GM23338 (cell line): ENCODE measurements around the gene BCAP29. TPM values are rescaled to one million over a fixed set of nuclear protein-coding genes. Genes with fewer than 3 reads are reported as not detected.

Experiments
- ATAC-seq: fragments of 200-7000 bp; cut with Tn5 transposase; 3 replicates; pipeline ENCODE4 v1.9.1; 2020
- DNase-seq: peaks from one replicate; pipeline ENCODE4 v3.0.0-alpha.2; 2015; ENCODE audit warnings: low spot score
- H2AFZ ChIP-seq: fragments of 200-600 bp; sonication (generic); 2 replicates; pipeline ENCODE4 v1.8.0; 2016; ENCODE audit warnings: antibody characterized with exemption, mild to moderate bottlenecking, moderate library complexity
- H3F3A ChIP-seq: fragments of 200-600 bp; sonication (generic); replicated peaks from 2 replicates; pipeline ENCODE4 v1.8.0; 2017; ENCODE audit warnings: antibody characterized with exemption, mixed run types, low read depth
- H3K27ac ChIP-seq: fragments of 200-600 bp; sonication (generic); 2 replicates; pipeline ENCODE4 v1.6.1; 2016; ENCODE audit warnings: low read depth
- H3K27me3 ChIP-seq: fragments of 200-600 bp; sonication (generic); 2 replicates; pipeline ENCODE4 v1.8.0; 2016; ENCODE audit warnings: mild to moderate bottlenecking, mixed run types, moderate library complexity; ENCODE audit not compliant: insufficient read depth
- H3K36me3 ChIP-seq: fragments of 200-600 bp; sonication (generic); 2 replicates; pipeline ENCODE4 v1.8.0; 2016; ENCODE audit warnings: mild to moderate bottlenecking; ENCODE audit not compliant: insufficient read depth
- H3K4me1 ChIP-seq: fragments of 200-600 bp; sonication (generic); 2 replicates; pipeline ENCODE4 v1.8.0; 2016; ENCODE audit warnings: mild to moderate bottlenecking, moderate library complexity; ENCODE audit not compliant: insufficient read depth
- H3K4me2 ChIP-seq: fragments of 200-600 bp; sonication (generic); 2 replicates; pipeline ENCODE4 v1.7.1; 2017; ENCODE audit warnings: mixed run types
- H3K4me3 ChIP-seq: fragments of 200-600 bp; sonication (generic); 2 replicates; pipeline ENCODE4 v1.6.1; 2016; ENCODE audit warnings: mixed run types
- H3K79me2 ChIP-seq: fragments of 200-600 bp; sonication (generic); replicated peaks from 2 replicates; pipeline ENCODE4 v1.8.0; 2017; ENCODE audit warnings: mild to moderate bottlenecking; ENCODE audit not compliant: insufficient read depth
- H3K9me2 ChIP-seq: fragments of 200-600 bp; sonication (generic); 2 replicates; pipeline ENCODE4 v1.8.0; 2017; ENCODE audit not compliant: insufficient read depth
- H4K20me1 ChIP-seq: fragments of 200-600 bp; sonication (generic); replicated peaks from 2 replicates; pipeline ENCODE4 v1.8.0; 2017; ENCODE audit warnings: mild to moderate bottlenecking; ENCODE audit not compliant: insufficient read depth
- H3K27ac Mint-ChIP-seq: 2 replicates; pipeline ENCODE4 v1.8.0; 2020; ENCODE audit warnings: inconsistent platforms, mild to moderate bottlenecking, moderate library complexity, mixed read lengths
- H3K27me3 Mint-ChIP-seq: 3 replicates; pipeline ENCODE4 v1.8.0; 2022; ENCODE audit warnings: low read depth, mild to moderate bottlenecking, moderate library complexity, mixed read lengths, inconsistent platforms; ENCODE audit not compliant: insufficient read depth, poor library complexity
- H3K36me3 Mint-ChIP-seq: 3 replicates; pipeline ENCODE4 v1.8.0; 2021; ENCODE audit warnings: low read depth, mild to moderate bottlenecking, inconsistent platforms, moderate library complexity, mixed read lengths
- H3K4me1 Mint-ChIP-seq: 3 replicates; pipeline ENCODE4 v1.8.0; 2020; ENCODE audit warnings: mild to moderate bottlenecking, inconsistent platforms, mixed read lengths
- H3K4me3 Mint-ChIP-seq: 3 replicates; pipeline ENCODE4 v1.8.0; 2021; ENCODE audit warnings: moderate library complexity, mild to moderate bottlenecking, inconsistent platforms, mixed read lengths
- H3K9me3 Mint-ChIP-seq: 3 replicates; pipeline ENCODE4 v1.8.0; 2020; ENCODE audit warnings: moderate library complexity, mild to moderate bottlenecking, inconsistent platforms, mixed read lengths
- EZH2 ChIP-seq: fragments of 200-600 bp; sonication (generic); IDR thresholded peaks from one replicate; pipeline ENCODE4 v1.8.0; 2017; ENCODE audit warnings: antibody characterized with exemption, mild to moderate bottlenecking, low read depth; ENCODE audit not compliant: unreplicated experiment
- EZH2phosphoT487 ChIP-seq: fragments of 200-600 bp; sonication (generic); IDR thresholded peaks from one replicate; pipeline ENCODE4 v1.8.1; 2018; ENCODE audit warnings: antibody characterized with exemption; ENCODE audit not compliant: unreplicated experiment
- JUNB ChIP-seq: IDR thresholded peaks from one replicate; pipeline ENCODE4 v1.6.1; 2016; ENCODE audit warnings: antibody characterized with exemption; ENCODE audit not compliant: unreplicated experiment
- REST ChIP-seq: IDR thresholded peaks from one replicate; pipeline ENCODE4 v1.6.1; 2018; ENCODE audit warnings: antibody characterized with exemption; ENCODE audit not compliant: unreplicated experiment
- polyA plus RNA-seq: library from polyadenylated mRNA; unstranded; fragments of >200 nt; fragmentation: Nextera tagmentation; extraction: Ambion mirVana; gene quantifications from 2 replicates; pipeline ENCODE4 v1.2.1, GENCODE V29; 2016
- total RNA-seq: library from RNA; depleted of rRNA; stranded (reverse); fragments of >200 nt; shearing (Covaris generic); gene quantifications from 2 replicates; pipeline ENCODE4 v1.2.3, GENCODE V29; 2014
- TF ChIP-seq, protein P1 (sequence below): fragments of 250-450 bp; sonication (Bioruptor Pico); IDR thresholded peaks from 2 replicates; pipeline ENCODE4 v1.5.0; 2020; ENCODE audit warnings: mild to moderate bottlenecking, moderate library complexity
- TF ChIP-seq, protein P2 (sequence below), 2 experiments: fragments of 200-600 bp in 1 of 2; sonication (generic) in 1 of 2; conservative IDR thresholded peaks; 2 replicates each; pipeline versions ENCODE4 v1.5.1 to v1.6.1; 2016 to 2017; ENCODE audit warnings: antibody characterized with exemption in 2 of 2, low read depth in 2 of 2, mild to moderate bottlenecking in 2 of 2, moderate library complexity in 1 of 2
- TF ChIP-seq, protein P3 (sequence below): IDR thresholded peaks from 2 replicates; pipeline ENCODE4 v1.6.1; 2016; ENCODE audit warnings: antibody characterized with exemption

The BCAP29 gene
- total and polyA plus RNA-seq, 2 experiments from 2014 or later: 18.4 to 24.0 TPM

DNA sequence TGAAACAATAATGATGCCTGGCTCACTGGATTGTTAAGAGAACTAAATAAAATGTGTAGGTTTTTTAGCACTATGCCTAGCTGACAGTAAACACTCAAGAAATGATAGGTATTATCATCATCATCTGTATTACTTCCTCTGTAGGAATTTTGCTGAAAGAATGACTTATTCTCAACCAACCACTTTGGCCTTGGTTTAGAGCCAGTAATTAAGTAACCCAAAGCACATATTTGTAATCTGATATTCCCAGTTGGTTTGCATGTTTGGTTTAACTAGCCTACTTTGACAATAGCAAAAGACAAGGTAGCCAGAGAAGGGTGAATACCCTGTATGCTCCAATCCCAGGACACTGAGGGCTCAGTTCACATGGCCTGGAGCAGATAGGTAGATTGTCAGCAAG, 34.4 kb downstream of the BCAP29 start:
- no peak overlapping the region for H3K4me2 ChIP-seq
- H3K4me1 Mint-ChIP-seq: no peaks in the 10 kb centered on the region
- no peak overlapping the region for H3K4me3 Mint-ChIP-seq
- DNase-seq (no peak), ATAC-seq (no peak)
- no peak overlapping the region for H3K27ac ChIP-seq
- H3K79me2 ChIP-seq: no peaks in the 10 kb centered on the region
- H3K4me3 ChIP-seq: no peak overlapping the region
- no peaks in the 10 kb centered on the region for H3K9me2 ChIP-seq
- no peaks in the 10 kb centered on the region for H3K27me3 Mint-ChIP-seq
- H3K4me1 ChIP-seq: no peaks in the 10 kb centered on the region
- H3K27me3 ChIP-seq: no peaks in the 10 kb centered on the region
- TF ChIP-seq, protein P1, sequence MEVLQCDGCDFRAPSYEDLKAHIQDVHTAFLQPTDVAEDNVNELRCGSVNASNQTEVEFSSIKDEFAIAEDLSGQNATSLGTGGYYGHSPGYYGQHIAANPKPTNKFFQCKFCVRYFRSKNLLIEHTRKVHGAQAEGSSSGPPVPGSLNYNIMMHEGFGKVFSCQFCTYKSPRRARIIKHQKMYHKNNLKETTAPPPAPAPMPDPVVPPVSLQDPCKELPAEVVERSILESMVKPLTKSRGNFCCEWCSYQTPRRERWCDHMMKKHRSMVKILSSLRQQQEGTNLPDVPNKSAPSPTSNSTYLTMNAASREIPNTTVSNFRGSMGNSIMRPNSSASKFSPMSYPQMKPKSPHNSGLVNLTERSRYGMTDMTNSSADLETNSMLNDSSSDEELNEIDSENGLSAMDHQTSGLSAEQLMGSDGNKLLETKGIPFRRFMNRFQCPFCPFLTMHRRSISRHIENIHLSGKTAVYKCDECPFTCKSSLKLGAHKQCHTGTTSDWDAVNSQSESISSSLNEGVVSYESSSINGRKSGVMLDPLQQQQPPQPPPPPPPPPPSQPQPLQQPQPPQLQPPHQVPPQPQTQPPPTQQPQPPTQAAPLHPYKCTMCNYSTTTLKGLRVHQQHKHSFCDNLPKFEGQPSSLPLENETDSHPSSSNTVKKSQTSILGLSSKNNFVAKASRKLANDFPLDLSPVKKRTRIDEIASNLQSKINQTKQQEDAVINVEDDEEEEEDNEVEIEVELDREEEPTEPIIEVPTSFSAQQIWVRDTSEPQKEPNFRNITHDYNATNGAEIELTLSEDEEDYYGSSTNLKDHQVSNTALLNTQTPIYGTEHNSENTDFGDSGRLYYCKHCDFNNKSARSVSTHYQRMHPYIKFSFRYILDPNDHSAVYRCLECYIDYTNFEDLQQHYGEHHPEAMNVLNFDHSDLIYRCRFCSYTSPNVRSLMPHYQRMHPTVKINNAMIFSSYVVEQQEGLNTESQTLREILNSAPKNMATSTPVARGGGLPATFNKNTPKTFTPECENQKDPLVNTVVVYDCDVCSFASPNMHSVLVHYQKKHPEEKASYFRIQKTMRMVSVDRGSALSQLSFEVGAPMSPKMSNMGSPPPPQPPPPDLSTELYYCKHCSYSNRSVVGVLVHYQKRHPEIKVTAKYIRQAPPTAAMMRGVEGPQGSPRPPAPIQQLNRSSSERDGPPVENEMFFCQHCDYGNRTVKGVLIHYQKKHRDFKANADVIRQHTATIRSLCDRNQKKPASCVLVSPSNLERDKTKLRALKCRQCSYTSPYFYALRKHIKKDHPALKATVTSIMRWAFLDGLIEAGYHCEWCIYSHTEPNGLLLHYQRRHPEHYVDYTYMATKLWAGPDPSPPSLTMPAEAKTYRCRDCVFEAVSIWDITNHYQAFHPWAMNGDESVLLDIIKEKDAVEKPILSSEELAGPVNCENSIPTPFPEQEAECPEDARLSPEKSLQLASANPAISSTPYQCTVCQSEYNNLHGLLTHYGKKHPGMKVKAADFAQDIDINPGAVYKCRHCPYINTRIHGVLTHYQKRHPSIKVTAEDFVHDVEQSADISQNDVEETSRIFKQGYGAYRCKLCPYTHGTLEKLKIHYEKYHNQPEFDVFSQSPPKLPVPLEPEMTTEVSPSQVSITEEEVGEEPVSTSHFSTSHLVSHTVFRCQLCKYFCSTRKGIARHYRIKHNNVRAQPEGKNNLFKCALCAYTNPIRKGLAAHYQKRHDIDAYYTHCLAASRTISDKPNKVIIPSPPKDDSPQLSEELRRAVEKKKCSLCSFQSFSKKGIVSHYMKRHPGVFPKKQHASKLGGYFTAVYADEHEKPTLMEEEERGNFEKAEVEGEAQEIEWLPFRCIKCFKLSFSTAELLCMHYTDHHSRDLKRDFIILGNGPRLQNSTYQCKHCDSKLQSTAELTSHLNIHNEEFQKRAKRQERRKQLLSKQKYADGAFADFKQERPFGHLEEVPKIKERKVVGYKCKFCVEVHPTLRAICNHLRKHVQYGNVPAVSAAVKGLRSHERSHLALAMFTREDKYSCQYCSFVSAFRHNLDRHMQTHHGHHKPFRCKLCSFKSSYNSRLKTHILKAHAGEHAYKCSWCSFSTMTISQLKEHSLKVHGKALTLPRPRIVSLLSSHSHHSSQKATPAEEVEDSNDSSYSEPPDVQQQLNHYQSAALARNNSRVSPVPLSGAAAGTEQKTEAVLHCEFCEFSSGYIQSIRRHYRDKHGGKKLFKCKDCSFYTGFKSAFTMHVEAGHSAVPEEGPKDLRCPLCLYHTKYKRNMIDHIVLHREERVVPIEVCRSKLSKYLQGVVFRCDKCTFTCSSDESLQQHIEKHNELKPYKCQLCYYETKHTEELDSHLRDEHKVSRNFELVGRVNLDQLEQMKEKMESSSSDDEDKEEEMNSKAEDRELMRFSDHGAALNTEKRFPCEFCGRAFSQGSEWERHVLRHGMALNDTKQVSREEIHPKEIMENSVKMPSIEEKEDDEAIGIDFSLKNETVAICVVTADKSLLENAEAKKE (CRISPR knock-in tag): no peak
- TF ChIP-seq, protein P2, sequence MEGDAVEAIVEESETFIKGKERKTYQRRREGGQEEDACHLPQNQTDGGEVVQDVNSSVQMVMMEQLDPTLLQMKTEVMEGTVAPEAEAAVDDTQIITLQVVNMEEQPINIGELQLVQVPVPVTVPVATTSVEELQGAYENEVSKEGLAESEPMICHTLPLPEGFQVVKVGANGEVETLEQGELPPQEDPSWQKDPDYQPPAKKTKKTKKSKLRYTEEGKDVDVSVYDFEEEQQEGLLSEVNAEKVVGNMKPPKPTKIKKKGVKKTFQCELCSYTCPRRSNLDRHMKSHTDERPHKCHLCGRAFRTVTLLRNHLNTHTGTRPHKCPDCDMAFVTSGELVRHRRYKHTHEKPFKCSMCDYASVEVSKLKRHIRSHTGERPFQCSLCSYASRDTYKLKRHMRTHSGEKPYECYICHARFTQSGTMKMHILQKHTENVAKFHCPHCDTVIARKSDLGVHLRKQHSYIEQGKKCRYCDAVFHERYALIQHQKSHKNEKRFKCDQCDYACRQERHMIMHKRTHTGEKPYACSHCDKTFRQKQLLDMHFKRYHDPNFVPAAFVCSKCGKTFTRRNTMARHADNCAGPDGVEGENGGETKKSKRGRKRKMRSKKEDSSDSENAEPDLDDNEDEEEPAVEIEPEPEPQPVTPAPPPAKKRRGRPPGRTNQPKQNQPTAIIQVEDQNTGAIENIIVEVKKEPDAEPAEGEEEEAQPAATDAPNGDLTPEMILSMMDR (conservative IDR thresholded peaks at IDR 0.05; ENCODE audit: low read depth in 2 of 2): no peak
- no peak for TF ChIP-seq EZH2
- no peak for TF ChIP-seq REST
- no peak for TF ChIP-seq EZH2phosphoT487
- TF ChIP-seq, protein P3, sequence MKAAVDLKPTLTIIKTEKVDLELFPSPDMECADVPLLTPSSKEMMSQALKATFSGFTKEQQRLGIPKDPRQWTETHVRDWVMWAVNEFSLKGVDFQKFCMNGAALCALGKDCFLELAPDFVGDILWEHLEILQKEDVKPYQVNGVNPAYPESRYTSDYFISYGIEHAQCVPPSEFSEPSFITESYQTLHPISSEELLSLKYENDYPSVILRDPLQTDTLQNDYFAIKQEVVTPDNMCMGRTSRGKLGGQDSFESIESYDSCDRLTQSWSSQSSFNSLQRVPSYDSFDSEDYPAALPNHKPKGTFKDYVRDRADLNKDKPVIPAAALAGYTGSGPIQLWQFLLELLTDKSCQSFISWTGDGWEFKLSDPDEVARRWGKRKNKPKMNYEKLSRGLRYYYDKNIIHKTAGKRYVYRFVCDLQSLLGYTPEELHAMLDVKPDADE: no peak
- no peak for TF ChIP-seq JUNB
- no peaks in the 10 kb centered on the region for H3K36me3 ChIP-seq
- no peaks in the 10 kb centered on the region for H3K36me3 Mint-ChIP-seq
- no peaks in the 10 kb centered on the region for H3F3A ChIP-seq
- no peaks in the 10 kb centered on the region for H4K20me1 ChIP-seq
- no peaks in the 10 kb centered on the region for H3K9me3 Mint-ChIP-seq
- no peak overlapping the region for H2AFZ ChIP-seq
- no peak overlapping the region for H3K27ac Mint-ChIP-seq
